Liver (tissue), 9 donors: ENCODE results near the gene SCLT1. TPM values are rescaled to one million over a fixed set of nuclear protein-coding genes. Genes with fewer than 3 reads are reported as not detected.

ENCODE experiments used
- DNase-seq: peaks from one replicate; pipeline ENCODE4 v3.0.0-alpha.2; 2017; ENCODE audit warnings: low spot score
- H3K27ac ChIP-seq, 2 donors: one replicate each; pipeline ENCODE4 v1.7.0; 2013; ENCODE audit warnings: inconsistent platforms in 2 of 2, low read length in 2 of 2, control low read depth in 1 of 2, low read depth in 1 of 2, mild to moderate bottlenecking in 1 of 2
- H3K27me3 ChIP-seq, 4 donors: one replicate each; pipeline versions ENCODE4 v1.6.1 to v1.7.0; 2013; ENCODE audit warnings: low read length in 3 of 4, inconsistent platforms in 1 of 4, mild to moderate bottlenecking in 1 of 4, moderate library complexity in 1 of 4; ENCODE audit not compliant: control insufficient read depth in 4 of 4, insufficient read depth in 4 of 4
- H3K36me3 ChIP-seq, 4 donors: one replicate each; pipeline versions ENCODE4 v1.6.1 to v1.7.0; 2013; ENCODE audit warnings: low read length in 3 of 4, mild to moderate bottlenecking in 3 of 4, low read depth in 1 of 4, moderate library complexity in 1 of 4; ENCODE audit not compliant: control insufficient read depth in 4 of 4, insufficient read depth in 3 of 4
- H3K4me1 ChIP-seq, 4 donors: one replicate each; pipeline versions ENCODE4 v1.6.1 to v1.7.0; 2013; ENCODE audit warnings: low read length in 3 of 4, mild to moderate bottlenecking in 3 of 4, moderate library complexity in 1 of 4; ENCODE audit not compliant: control insufficient read depth in 4 of 4, insufficient read depth in 4 of 4
- H3K4me3 ChIP-seq, 3 donors: one replicate each; pipeline versions ENCODE4 v1.6.1 to v1.7.0; 2013; ENCODE audit warnings: low read length in 3 of 3, control low read depth in 1 of 3, low read depth in 1 of 3, mild to moderate bottlenecking in 1 of 3
- H3K9ac ChIP-seq, 2 donors: one replicate each; pipeline ENCODE4 v1.7.0; 2013; ENCODE audit warnings: low read length in 2 of 2, mild to moderate bottlenecking in 2 of 2, moderate library complexity in 2 of 2, control low read depth in 1 of 2, low read depth in 1 of 2
- H3K9me3 ChIP-seq, 4 donors: one replicate each; pipeline versions ENCODE4 v1.6.1 to v1.7.0; 2013; ENCODE audit warnings: low read length in 3 of 4; ENCODE audit not compliant: control insufficient read depth in 4 of 4
- EGR1 ChIP-seq, 2 donors: IDR thresholded peaks; 2 replicates each; pipeline ENCODE4 v1.6.1; 2016 to 2018; ENCODE audit warnings: antibody characterized with exemption in 2 of 2, low read depth in 2 of 2
- FOXA1 ChIP-seq: IDR thresholded peaks from 2 replicates; pipeline ENCODE4 v1.6.1; 2016; ENCODE audit warnings: antibody characterized with exemption
- FOXA2 ChIP-seq: IDR thresholded peaks from 2 replicates; pipeline ENCODE4 v1.6.1; 2016; ENCODE audit warnings: antibody characterized with exemption
- HNF4G ChIP-seq: IDR thresholded peaks from 2 replicates; pipeline ENCODE4 v1.6.1; 2016; ENCODE audit warnings: antibody characterized with exemption
- JUND ChIP-seq, 2 donors: IDR thresholded peaks; 2 replicates each; pipeline ENCODE4 v1.6.1; 2016; ENCODE audit warnings: antibody characterized with exemption in 2 of 2
- NR2F2 ChIP-seq: IDR thresholded peaks from 2 replicates; pipeline ENCODE4 v1.6.1; 2016; ENCODE audit warnings: antibody characterized with exemption
- SP1 ChIP-seq: IDR thresholded peaks from 2 replicates; pipeline ENCODE4 v1.6.1; 2018; ENCODE audit warnings: antibody characterized with exemption, mild to moderate bottlenecking
- TAF1 ChIP-seq: conservative IDR thresholded peaks from 2 replicates; pipeline ENCODE4 v1.6.1; 2016; ENCODE audit warnings: antibody characterized with exemption, mild to moderate bottlenecking
- WGBS: extraction: QIAGEN DNeasy Blood & Tissue Kit; methylation state at CpG from one replicate; pipeline ENCODE4 v1.1.7; 2013; 5-methylcytosine and 5-hydroxymethylcytosine counted together
- polyA plus RNA-seq, 2 donors: library from polyadenylated mRNA; stranded (reverse) in 1 of 2; unstranded in 1 of 2; fragments of 200-250 nt in 1 of 2; fragments of >200 nt in 1 of 2; fragmentation: Nextera tagmentation in 1 of 2; extraction: Ambion mirVana in 1 of 2; gene quantifications; one replicate each; pipeline versions ENCODE4 v1.2.1 to v1.2.3, GENCODE V29; 2013 to 2015
- total RNA-seq, 2 donors: library from RNA; depleted of rRNA; stranded (reverse); fragments of >200 nt; gene quantifications; one replicate each; pipeline ENCODE4 v1.2.3, GENCODE V29; 2014
- TF ChIP-seq, protein P1 (sequence below): IDR thresholded peaks from 2 replicates; pipeline ENCODE4 v1.6.1; 2016; ENCODE audit warnings: antibody characterized with exemption
- TF ChIP-seq, protein P2 (sequence below): IDR thresholded peaks from 2 replicates; pipeline ENCODE4 v1.6.1; 2016; ENCODE audit warnings: antibody characterized with exemption
- TF ChIP-seq, protein P3 (sequence below): IDR thresholded peaks from 2 replicates; pipeline ENCODE4 v1.6.1; 2016; ENCODE audit warnings: antibody characterized with exemption, mild to moderate bottlenecking
- TF ChIP-seq, protein P4 (sequence below): IDR thresholded peaks from 2 replicates; pipeline ENCODE4 v1.6.1; 2016; ENCODE audit warnings: antibody characterized with exemption
- donor health status: healthy.
- donor health status: healthy.
- donor health status: healthy.
- donor health status: healthy.
- donor health status: healthy.

The SCLT1 gene
- total and polyA plus RNA-seq, 4 donors, result 1.2 to 14.2 (median 4.0) TPM

DNA sequence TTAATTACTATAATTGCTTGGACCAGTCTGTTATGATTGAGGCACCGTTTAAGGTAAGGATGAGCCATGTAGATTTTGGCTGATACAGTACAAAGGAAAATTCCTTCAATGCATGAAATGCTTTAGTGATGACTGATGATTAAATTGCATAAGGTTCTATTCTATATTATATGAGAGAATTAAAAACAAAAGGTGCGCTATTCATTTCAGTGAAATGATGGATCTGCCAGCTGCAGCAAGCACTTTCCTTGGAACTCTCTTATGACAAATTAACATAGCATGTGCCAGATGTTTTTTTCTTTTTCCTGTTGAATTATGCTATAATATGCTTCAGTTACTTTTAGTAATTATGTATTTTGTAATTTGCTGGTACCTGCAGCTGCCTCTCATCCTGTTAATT lies 185.4 kb downstream of the SCLT1 start:
- TF ChIP-seq, protein P1, sequence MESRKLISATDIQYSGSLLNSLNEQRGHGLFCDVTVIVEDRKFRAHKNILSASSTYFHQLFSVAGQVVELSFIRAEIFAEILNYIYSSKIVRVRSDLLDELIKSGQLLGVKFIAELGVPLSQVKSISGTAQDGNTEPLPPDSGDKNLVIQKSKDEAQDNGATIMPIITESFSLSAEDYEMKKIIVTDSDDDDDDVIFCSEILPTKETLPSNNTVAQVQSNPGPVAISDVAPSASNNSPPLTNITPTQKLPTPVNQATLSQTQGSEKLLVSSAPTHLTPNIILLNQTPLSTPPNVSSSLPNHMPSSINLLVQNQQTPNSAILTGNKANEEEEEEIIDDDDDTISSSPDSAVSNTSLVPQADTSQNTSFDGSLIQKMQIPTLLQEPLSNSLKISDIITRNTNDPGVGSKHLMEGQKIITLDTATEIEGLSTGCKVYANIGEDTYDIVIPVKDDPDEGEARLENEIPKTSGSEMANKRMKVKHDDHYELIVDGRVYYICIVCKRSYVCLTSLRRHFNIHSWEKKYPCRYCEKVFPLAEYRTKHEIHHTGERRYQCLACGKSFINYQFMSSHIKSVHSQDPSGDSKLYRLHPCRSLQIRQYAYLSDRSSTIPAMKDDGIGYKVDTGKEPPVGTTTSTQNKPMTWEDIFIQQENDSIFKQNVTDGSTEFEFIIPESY, result no peak
- TF ChIP-seq SP1, result no peak
- no peak for TF ChIP-seq FOXA2
- TF ChIP-seq, protein P2, sequence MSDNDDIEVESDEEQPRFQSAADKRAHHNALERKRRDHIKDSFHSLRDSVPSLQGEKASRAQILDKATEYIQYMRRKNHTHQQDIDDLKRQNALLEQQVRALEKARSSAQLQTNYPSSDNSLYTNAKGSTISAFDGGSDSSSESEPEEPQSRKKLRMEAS, result no peak
- TF ChIP-seq, protein P3, sequence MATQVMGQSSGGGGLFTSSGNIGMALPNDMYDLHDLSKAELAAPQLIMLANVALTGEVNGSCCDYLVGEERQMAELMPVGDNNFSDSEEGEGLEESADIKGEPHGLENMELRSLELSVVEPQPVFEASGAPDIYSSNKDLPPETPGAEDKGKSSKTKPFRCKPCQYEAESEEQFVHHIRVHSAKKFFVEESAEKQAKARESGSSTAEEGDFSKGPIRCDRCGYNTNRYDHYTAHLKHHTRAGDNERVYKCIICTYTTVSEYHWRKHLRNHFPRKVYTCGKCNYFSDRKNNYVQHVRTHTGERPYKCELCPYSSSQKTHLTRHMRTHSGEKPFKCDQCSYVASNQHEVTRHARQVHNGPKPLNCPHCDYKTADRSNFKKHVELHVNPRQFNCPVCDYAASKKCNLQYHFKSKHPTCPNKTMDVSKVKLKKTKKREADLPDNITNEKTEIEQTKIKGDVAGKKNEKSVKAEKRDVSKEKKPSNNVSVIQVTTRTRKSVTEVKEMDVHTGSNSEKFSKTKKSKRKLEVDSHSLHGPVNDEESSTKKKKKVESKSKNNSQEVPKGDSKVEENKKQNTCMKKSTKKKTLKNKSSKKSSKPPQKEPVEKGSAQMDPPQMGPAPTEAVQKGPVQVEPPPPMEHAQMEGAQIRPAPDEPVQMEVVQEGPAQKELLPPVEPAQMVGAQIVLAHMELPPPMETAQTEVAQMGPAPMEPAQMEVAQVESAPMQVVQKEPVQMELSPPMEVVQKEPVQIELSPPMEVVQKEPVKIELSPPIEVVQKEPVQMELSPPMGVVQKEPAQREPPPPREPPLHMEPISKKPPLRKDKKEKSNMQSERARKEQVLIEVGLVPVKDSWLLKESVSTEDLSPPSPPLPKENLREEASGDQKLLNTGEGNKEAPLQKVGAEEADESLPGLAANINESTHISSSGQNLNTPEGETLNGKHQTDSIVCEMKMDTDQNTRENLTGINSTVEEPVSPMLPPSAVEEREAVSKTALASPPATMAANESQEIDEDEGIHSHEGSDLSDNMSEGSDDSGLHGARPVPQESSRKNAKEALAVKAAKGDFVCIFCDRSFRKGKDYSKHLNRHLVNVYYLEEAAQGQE, result no peak
- TF ChIP-seq, protein P4, sequence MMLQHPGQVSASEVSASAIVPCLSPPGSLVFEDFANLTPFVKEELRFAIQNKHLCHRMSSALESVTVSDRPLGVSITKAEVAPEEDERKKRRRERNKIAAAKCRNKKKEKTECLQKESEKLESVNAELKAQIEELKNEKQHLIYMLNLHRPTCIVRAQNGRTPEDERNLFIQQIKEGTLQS, result no peak
- TF ChIP-seq TAF1, result no peak
- H3K27ac ChIP-seq, result no peak overlapping the region
- H3K36me3 ChIP-seq, result no peaks in the 10 kb centered on the region
- H3K9me3 ChIP-seq, result no peaks in the 10 kb centered on the region
- no peak for DNase-seq
- H3K4me3 ChIP-seq, result no peak overlapping the region
- H3K27me3 ChIP-seq, result no peaks in the 10 kb centered on the region
- 99% methylated on average over 2 of the region's 2 CpGs for WGBS
- H3K4me1 ChIP-seq, result no peaks in the 10 kb centered on the region
- no peak overlapping the region for H3K9ac ChIP-seq

DNA sequence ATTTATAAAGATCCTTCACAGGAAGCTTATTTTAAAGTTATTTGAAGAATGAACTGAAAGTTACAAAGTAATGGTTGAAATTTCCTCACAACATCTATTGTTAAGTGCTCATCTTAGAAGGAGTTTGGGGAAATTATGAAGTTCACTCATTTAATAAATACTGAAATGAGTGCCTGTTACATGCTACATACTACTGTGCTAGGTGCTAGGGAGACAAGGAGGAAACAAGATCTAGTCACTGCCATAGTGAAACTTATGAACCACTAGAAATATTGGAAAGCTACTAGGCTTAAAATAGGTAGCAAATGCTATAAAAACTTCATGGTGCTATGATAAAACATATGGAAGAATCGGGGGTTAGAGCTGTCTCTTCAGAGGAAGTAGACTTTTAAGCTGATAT lies 186.8 kb downstream of the SCLT1 start:
- Histone ChIP-seq H3K27me3 (no peaks in the 10 kb centered on the region), H3K4me3 (no peak overlapping the region), H3K27ac (no peak overlapping the region), H3K4me1 (no peaks in the 10 kb centered on the region), H3K9me3 (no peaks in the 10 kb centered on the region), H3K9ac (no peak overlapping the region), H3K36me3 (no peaks in the 10 kb centered on the region)
- 80% methylated on average over 1 of the region's 1 CpG for WGBS
- DNase-seq, result no peak
- TF ChIP-seq EGR1 (IDR thresholded peaks at IDR 0.05; ENCODE audit: low read depth in 2 of 2) (no peak), FOXA2 (no peak), HNF4G (no peak), NR2F2 (no peak), FOXA1 (no peak), TAF1 (no peak), JUND (IDR thresholded peaks at IDR 0.05) (no peak)
- TF ChIP-seq, protein P1, result no peak
- TF ChIP-seq, protein P2, result no peak
- TF ChIP-seq, protein P3, result no peak
